Measurements from ENCODE around the gene OR52M1. TPM values are rescaled to one million over a fixed set of nuclear protein-coding genes. Genes with fewer than 3 reads are reported as not detected.

OR52M1 gene
- total RNA-seq, 1 donor: not detected

DNA sequence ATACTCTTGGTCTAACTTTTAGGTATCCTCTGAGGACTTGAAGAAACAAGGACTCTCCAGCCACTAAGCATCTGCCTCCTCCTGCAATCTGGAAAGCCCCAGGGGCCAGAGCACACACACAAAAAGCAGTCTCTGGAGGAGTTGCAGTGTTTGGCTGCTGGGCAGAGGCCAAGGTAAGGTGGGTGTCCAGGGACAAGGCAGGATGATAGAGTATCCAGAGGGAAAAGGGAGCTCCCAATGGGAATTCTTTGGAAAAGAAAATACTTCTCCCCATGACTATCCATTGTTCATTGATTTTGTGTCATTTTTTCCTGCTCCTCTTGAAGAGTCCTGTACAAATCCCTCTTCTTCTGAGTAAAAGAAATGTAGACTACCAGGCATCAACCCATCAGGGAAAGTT, 36.5 kb downstream of the OR52M1 start, which contains the start of gene OR52I2:
OR52I2 (plus strand) TSS at position 301 of the 400 bp plus-strand sequence.
- no peak for DNase-seq (ENCODE audit: low read depth)
- H3K4me3 ChIP-seq (ENCODE audit: low read depth, low read length): no peak within 1 kb of the TSS
- TF ChIP-seq, protein P1, sequence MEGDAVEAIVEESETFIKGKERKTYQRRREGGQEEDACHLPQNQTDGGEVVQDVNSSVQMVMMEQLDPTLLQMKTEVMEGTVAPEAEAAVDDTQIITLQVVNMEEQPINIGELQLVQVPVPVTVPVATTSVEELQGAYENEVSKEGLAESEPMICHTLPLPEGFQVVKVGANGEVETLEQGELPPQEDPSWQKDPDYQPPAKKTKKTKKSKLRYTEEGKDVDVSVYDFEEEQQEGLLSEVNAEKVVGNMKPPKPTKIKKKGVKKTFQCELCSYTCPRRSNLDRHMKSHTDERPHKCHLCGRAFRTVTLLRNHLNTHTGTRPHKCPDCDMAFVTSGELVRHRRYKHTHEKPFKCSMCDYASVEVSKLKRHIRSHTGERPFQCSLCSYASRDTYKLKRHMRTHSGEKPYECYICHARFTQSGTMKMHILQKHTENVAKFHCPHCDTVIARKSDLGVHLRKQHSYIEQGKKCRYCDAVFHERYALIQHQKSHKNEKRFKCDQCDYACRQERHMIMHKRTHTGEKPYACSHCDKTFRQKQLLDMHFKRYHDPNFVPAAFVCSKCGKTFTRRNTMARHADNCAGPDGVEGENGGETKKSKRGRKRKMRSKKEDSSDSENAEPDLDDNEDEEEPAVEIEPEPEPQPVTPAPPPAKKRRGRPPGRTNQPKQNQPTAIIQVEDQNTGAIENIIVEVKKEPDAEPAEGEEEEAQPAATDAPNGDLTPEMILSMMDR (IDR thresholded peaks at IDR 0.05; ENCODE audit: insufficient read depth, low read length): no peak

DNA sequence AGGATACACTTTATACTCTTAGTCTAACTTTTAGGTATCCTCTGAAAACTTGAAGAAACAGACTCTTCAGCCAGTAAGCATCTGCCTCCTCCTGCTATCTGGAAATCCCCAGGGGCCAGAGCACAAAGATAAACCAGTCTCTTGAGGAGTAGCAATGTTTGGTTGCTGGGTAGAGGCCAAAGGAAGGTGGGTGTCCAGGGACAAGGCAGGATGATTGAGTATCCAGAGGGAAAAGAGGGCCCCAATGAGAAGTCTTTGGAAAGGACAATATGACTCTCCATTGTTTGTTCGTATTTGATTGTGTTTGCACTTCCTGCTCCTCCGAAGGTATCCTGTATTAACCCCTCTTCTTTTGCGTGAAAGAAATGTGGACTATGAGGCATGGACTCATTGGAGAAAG, 44.0 kb downstream of the OR52M1 start:
- TF ChIP-seq, protein P1 (IDR thresholded peaks at IDR 0.05; ENCODE audit: insufficient read depth, low read length): no peak
- no peak for DNase-seq (ENCODE audit: low read depth)
- H3K4me3 ChIP-seq (ENCODE audit: low read depth, low read length): no peak overlapping the region

DNA sequence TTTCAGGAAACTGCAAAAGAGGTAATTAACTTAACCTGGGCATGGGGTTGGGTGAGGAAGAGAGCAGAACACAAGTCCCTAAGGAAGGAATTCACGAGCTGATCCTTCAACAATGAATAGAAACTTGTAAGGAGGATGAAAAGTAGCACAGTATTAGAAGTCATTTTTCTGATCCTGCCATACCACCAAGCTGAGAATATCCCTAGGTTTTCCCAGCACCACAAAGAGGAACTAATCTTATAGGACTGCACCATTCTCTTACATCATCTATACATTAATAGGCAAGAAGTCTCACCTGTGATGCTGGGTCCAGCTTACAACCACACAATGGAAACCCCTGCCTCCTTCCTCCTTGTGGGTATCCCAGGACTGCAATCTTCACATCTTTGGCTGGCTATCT, 48.7 kb downstream of the OR52M1 start, which contains the start of gene OR52I1:
OR52I1 (plus strand) TSS at position 301 of the 400 bp plus-strand sequence; CDS start at position 301, 0 bp downstream.
- TF ChIP-seq, protein P1 (IDR thresholded peaks at IDR 0.05; ENCODE audit: insufficient read depth, low read length): no peak
- DNase-seq (ENCODE audit: low read depth): no peak
- no peak within 1 kb of the TSS for H3K4me3 ChIP-seq (ENCODE audit: low read depth, low read length)

Other genes with a start within 250 kb of the OR52M1 start
- gene OR52B4, start 176.8 kb upstream of the OR52M1 start, total RNA-seq (ENCODE audit: low replicate concordance): not detected in 2 replicates
- gene TRIM21, start 151.5 kb upstream of the OR52M1 start, total RNA-seq (ENCODE audit: low replicate concordance): 15.4 and 15.6 TPM in 2 replicates
- gene OR52K2, start 95.9 kb upstream of the OR52M1 start, total RNA-seq (ENCODE audit: low replicate concordance): not detected in 2 replicates
- not detected in 2 replicates for gene OR52K1, start 62.5 kb upstream of the OR52M1 start, total RNA-seq (ENCODE audit: low replicate concordance)
- gene OR52I2, start 36.6 kb downstream of the OR52M1 start, total RNA-seq (ENCODE audit: low replicate concordance): not detected in 2 replicates
- not detected in 2 replicates for gene OR52I1, start 48.8 kb downstream of the OR52M1 start, total RNA-seq (ENCODE audit: low replicate concordance)
- 9.9 and 13.0 TPM in 2 replicates for gene TRIM68, start 63.0 kb downstream of the OR52M1 start, total RNA-seq (ENCODE audit: low replicate concordance)
- gene OR51D1, start 92.3 kb downstream of the OR52M1 start, total RNA-seq (ENCODE audit: low replicate concordance): not detected in 2 replicates
- gene OR51E1, start 98.8 kb downstream of the OR52M1 start, total RNA-seq (ENCODE audit: low replicate concordance): not detected in 2 replicates
- not detected in 2 replicates for gene OR51E2, start 152.7 kb downstream of the OR52M1 start, total RNA-seq (ENCODE audit: low replicate concordance)
- gene MMP26, start 159.6 kb downstream of the OR52M1 start, total RNA-seq (ENCODE audit: low replicate concordance): not detected in 2 replicates
- not detected in 2 replicates for gene OR51F1, start 224.7 kb downstream of the OR52M1 start, total RNA-seq (ENCODE audit: low replicate concordance)

All from fibroblast of the aortic adventitia (primary cell).